Measurements from ENCODE around the gene SIRT3.

- TF ChIP-seq FOXM1 (IDR thresholded peaks at IDR 0.05; ENCODE audit: borderline replicate concordance) (no peak), BHLHE40 (IDR thresholded peaks at IDR 0.05; ENCODE audit: borderline replicate concordance) (no peak), L3MBTL2 (conservative IDR thresholded peaks at IDR 0.05) (peak; percentile 82), FOXK2 (IDR thresholded peaks at IDR 0.05) (no peak), TARDBP (IDR thresholded peaks at IDR 0.05) (no peak), FOXA1 (IDR thresholded peaks at IDR 0.05) (no peak), NFRKB (IDR thresholded peaks at IDR 0.05) (no peak), SUZ12 (IDR thresholded peaks at IDR 0.05) (no peak), CTBP1 (IDR thresholded peaks at IDR 0.05; ENCODE audit: borderline replicate concordance) (no peak), ELF4 (IDR thresholded peaks at IDR 0.05) (no peak), ARNT (IDR thresholded peaks at IDR 0.05) (no peak), SP1 (IDR thresholded peaks at IDR 0.05) (no peak), LEF1 (IDR thresholded peaks at IDR 0.05; ENCODE audit: borderline replicate concordance) (no peak), HDGF (IDR thresholded peaks at IDR 0.05; ENCODE audit: borderline replicate concordance) (no peak)
Observed at GRCh38 chr11:236774-237767, 929 bp upstream of the SIRT3 start, which contains the start of gene PSMD13.

All from HEK293T (cell line).